GM12873 (cell line): ENCODE results near the gene EVA1B.

Experiments used
- TF ChIP-seq, protein P1 (sequence below): IDR thresholded peaks from 2 replicates; pipeline ENCODE4 v1.5.1; 2012; ENCODE audit warnings: low read depth, mild to moderate bottlenecking, moderate library complexity, low read length, control low read depth; ENCODE audit not compliant: insufficient read depth; ENCODE audit errors: missing control alignments

The EVA1B gene

GRCh38 chr1:36359911-36360550 is 36.6 kb upstream of the EVA1B start:
- TF ChIP-seq, protein P1, sequence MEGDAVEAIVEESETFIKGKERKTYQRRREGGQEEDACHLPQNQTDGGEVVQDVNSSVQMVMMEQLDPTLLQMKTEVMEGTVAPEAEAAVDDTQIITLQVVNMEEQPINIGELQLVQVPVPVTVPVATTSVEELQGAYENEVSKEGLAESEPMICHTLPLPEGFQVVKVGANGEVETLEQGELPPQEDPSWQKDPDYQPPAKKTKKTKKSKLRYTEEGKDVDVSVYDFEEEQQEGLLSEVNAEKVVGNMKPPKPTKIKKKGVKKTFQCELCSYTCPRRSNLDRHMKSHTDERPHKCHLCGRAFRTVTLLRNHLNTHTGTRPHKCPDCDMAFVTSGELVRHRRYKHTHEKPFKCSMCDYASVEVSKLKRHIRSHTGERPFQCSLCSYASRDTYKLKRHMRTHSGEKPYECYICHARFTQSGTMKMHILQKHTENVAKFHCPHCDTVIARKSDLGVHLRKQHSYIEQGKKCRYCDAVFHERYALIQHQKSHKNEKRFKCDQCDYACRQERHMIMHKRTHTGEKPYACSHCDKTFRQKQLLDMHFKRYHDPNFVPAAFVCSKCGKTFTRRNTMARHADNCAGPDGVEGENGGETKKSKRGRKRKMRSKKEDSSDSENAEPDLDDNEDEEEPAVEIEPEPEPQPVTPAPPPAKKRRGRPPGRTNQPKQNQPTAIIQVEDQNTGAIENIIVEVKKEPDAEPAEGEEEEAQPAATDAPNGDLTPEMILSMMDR: no peak

- TF ChIP-seq, protein P1: no peak
These were observed 35.9 kb upstream of the EVA1B start for GRCh38 chr1:36359383-36359782.

DNA sequence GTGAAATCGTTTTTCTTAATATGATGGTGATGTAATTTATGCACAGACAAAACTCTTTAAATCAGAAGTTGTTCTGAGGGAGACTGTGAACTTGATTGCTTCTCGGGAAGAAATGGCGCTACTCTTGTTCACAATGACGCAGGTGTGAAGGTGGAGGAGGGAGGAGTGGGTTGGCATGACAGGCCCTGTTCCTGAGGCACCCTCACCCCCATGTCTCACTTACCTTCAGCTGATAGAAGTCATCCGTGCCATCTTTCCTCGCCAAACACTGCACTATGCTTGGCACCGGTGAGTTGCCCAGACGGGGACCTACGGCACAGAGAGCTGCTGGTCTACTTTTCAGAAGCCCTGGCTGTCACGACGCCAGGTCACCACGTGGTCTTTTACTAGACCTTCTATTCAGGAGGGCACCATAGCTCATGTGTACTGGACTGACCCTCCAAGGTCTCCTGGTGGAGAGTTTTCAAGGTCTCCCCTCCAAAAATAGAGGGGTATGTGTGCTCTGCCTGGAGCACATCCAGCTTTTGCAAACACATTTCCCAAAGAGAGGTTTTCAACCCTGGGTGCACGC is 35.2 kb upstream of the EVA1B start:
- TF ChIP-seq, protein P1: no peak

GRCh38 chr1:36355811-36356210 is 32.4 kb upstream of the EVA1B start:
- TF ChIP-seq, protein P1: no peak

GRCh38 chr1:36354486-36354885 is 31.0 kb upstream of the EVA1B start:
- TF ChIP-seq, protein P1: no peak

DNA sequence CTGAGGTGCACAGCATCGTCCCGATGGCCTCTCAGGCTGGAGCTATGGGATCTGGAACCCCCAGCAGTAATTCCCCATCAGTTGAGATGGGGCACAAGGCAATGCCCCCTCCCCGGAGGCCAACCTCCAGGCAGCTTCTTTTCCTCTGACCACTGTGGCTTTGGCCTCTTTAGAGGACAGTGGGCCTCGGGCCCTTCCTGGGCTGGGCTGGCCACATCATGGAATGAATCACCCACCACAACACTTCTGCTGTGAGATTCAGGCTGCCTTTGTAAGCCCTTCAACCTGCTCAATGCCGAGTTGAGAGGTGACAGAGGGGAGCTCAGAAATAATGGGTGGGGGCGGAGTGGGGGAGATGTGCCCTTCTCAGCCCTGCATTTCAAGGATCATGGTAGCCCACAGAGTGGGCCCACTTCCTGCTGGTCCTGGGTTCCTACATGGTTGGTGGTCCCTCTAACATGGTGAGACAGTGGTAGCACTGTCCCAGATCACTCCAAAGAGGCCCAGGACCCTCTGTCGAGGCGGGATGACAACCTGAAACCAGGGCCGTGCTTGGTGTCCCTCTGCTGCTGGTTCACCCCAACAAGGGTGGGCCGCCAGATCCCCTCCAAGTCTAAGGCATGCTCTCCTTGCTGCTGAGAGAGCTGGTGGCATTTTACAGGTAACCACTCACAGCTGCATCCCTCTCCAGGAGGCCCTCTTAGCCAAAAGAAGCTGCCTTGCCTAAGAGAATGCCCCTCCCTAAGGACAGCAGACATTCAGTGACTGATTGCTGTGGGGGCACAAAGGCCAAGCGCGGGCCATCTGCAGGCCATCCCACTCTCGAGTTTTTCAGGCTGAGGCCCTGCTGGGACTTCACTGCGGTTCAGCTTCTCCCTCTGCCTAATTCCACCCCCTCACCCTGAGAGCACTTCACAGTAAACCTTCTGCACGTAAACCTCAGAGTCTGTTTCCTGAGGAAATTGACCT is 29.7 kb upstream of the EVA1B start:
- TF ChIP-seq, protein P1: no peak
